Measurements from ENCODE around the gene IGSF6.

IGSF6 gene

GRCh38 chr16:21652453-21652852, at the start of gene IGSF6:
TSS of gene IGSF6 (minus strand) at chr16:21652608. CDS start at chr16:21652598, 10 bp downstream.
- TF ChIP-seq GATA2 (IDR thresholded peaks at IDR 0.05; ENCODE audit: low read depth, low read length) (no peak), GATA3 (IDR thresholded peaks at IDR 0.05; ENCODE audit: low read depth, low read length) (no peak)

GRCh38 chr16:21701271-21701670, 48.9 kb upstream of the IGSF6 start:
- TF ChIP-seq GATA3 (IDR thresholded peaks at IDR 0.05; ENCODE audit: low read depth, low read length): no peak
- no peak for TF ChIP-seq GATA2 (IDR thresholded peaks at IDR 0.05; ENCODE audit: low read depth, low read length)

GRCh38 chr16:21698169-21699032, 46.0 kb upstream of the IGSF6 start:
- TF ChIP-seq GATA2 (IDR thresholded peaks at IDR 0.05; ENCODE audit: low read depth, low read length) (no peak), GATA3 (IDR thresholded peaks at IDR 0.05; ENCODE audit: low read depth, low read length) (no peak)

- TF ChIP-seq GATA2 (IDR thresholded peaks at IDR 0.05; ENCODE audit: low read depth, low read length) (no peak), GATA3 (IDR thresholded peaks at IDR 0.05; ENCODE audit: low read depth, low read length) (no peak)
Measured at GRCh38 chr16:21697032-21697431, 44.6 kb upstream of the IGSF6 start.

- TF ChIP-seq GATA2 (IDR thresholded peaks at IDR 0.05; ENCODE audit: low read depth, low read length): no peak
Measured at GRCh38 chr16:21694609-21695008, 42.2 kb upstream of the IGSF6 start.

GRCh38 chr16:21689107-21689506, 36.7 kb upstream of the IGSF6 start:
- TF ChIP-seq GATA2 (IDR thresholded peaks at IDR 0.05; ENCODE audit: low read depth, low read length) (no peak), GATA3 (IDR thresholded peaks at IDR 0.05; ENCODE audit: low read depth, low read length) (no peak)

- no peak for TF ChIP-seq GATA3 (IDR thresholded peaks at IDR 0.05; ENCODE audit: low read depth, low read length)
- TF ChIP-seq GATA2 (IDR thresholded peaks at IDR 0.05; ENCODE audit: low read depth, low read length): no peak
Measured at GRCh38 chr16:21685034-21685455, 32.6 kb upstream of the IGSF6 start.

- TF ChIP-seq GATA2 (IDR thresholded peaks at IDR 0.05; ENCODE audit: low read depth, low read length) (no peak), GATA3 (IDR thresholded peaks at IDR 0.05; ENCODE audit: low read depth, low read length) (no peak)
Measured at GRCh38 chr16:21684199-21684598, 31.8 kb upstream of the IGSF6 start.

GRCh38 chr16:21683184-21683583, 30.8 kb upstream of the IGSF6 start:
- no peak for TF ChIP-seq GATA2 (IDR thresholded peaks at IDR 0.05; ENCODE audit: low read depth, low read length)
- TF ChIP-seq GATA3 (IDR thresholded peaks at IDR 0.05; ENCODE audit: low read depth, low read length): no peak

- no peak for TF ChIP-seq GATA3 (IDR thresholded peaks at IDR 0.05; ENCODE audit: low read depth, low read length)
Measured at GRCh38 chr16:21673469-21673868, 21.1 kb upstream of the IGSF6 start.

GRCh38 chr16:21667575-21667974, 15.2 kb upstream of the IGSF6 start:
- no peak for TF ChIP-seq GATA3 (IDR thresholded peaks at IDR 0.05; ENCODE audit: low read depth, low read length)
- no peak for TF ChIP-seq GATA2 (IDR thresholded peaks at IDR 0.05; ENCODE audit: low read depth, low read length)

- no peak for TF ChIP-seq GATA3 (IDR thresholded peaks at IDR 0.05; ENCODE audit: low read depth, low read length)
- TF ChIP-seq GATA2 (IDR thresholded peaks at IDR 0.05; ENCODE audit: low read depth, low read length): no peak
Measured at GRCh38 chr16:21666772-21667171, 14.4 kb upstream of the IGSF6 start.

GRCh38 chr16:21664801-21665492, 12.5 kb upstream of the IGSF6 start:
- TF ChIP-seq GATA3 (IDR thresholded peaks at IDR 0.05; ENCODE audit: low read depth, low read length) (no peak), GATA2 (IDR thresholded peaks at IDR 0.05; ENCODE audit: low read depth, low read length) (no peak)

- TF ChIP-seq GATA3 (IDR thresholded peaks at IDR 0.05; ENCODE audit: low read depth, low read length) (no peak), GATA2 (IDR thresholded peaks at IDR 0.05; ENCODE audit: low read depth, low read length) (no peak)
Measured at GRCh38 chr16:21663889-21664647, 11.7 kb upstream of the IGSF6 start, which contains the start of gene OTOA. TSS of gene OTOA (plus strand) at chr16:21663968. CDS start at chr16:21678515, 14,547 bp downstream.

All from SH-SY5Y (cell line).